NT2/D1 (cell line): ENCODE measurements around the gene TBC1D2B.

Source experiments
- YY1 ChIP-seq: IDR thresholded peaks from 2 replicates; pipeline ENCODE4 v1.6.1; 2011; ENCODE audit not compliant: insufficient read length, insufficient read depth
- ZNF274 ChIP-seq: IDR thresholded peaks from 2 replicates; pipeline ENCODE4 v1.6.1; 2011; ENCODE audit warnings: mild to moderate bottlenecking, low read depth, low read length

GRCh38 chr15:78065973-78066946 is 11.3 kb downstream of the TBC1D2B start:
- TF ChIP-seq ZNF274 = no peak
- no peak for TF ChIP-seq YY1
